Gastrocnemius medialis (tissue), 4 donors: ENCODE data around the gene AGRN.

Source experiments
- CTCF ChIP-seq, 5 experiments: fragments of 450-650 bp in 3 of 5; fragments of 200-600 bp in 2 of 5; sonication (generic) in 2 of 5; IDR thresholded peaks in 4 of 5; conservative IDR thresholded peaks in 1 of 5; 1 replicate in 4 of 5; 2 replicates in 1 of 5; pipeline ENCODE4 v1.5.1; 2016 to 2019; ENCODE audit warnings: antibody characterized with exemption in 5 of 5, mild to moderate bottlenecking in 3 of 5, moderate library complexity in 3 of 5
- POLR2A ChIP-seq, 2 donors: fragments of 450-650 bp; IDR thresholded peaks; one replicate each; pipeline ENCODE4 v1.6.1; 2017; ENCODE audit warnings: antibody characterized with exemption in 2 of 2, mild to moderate bottlenecking in 2 of 2, moderate library complexity in 2 of 2

DNA sequence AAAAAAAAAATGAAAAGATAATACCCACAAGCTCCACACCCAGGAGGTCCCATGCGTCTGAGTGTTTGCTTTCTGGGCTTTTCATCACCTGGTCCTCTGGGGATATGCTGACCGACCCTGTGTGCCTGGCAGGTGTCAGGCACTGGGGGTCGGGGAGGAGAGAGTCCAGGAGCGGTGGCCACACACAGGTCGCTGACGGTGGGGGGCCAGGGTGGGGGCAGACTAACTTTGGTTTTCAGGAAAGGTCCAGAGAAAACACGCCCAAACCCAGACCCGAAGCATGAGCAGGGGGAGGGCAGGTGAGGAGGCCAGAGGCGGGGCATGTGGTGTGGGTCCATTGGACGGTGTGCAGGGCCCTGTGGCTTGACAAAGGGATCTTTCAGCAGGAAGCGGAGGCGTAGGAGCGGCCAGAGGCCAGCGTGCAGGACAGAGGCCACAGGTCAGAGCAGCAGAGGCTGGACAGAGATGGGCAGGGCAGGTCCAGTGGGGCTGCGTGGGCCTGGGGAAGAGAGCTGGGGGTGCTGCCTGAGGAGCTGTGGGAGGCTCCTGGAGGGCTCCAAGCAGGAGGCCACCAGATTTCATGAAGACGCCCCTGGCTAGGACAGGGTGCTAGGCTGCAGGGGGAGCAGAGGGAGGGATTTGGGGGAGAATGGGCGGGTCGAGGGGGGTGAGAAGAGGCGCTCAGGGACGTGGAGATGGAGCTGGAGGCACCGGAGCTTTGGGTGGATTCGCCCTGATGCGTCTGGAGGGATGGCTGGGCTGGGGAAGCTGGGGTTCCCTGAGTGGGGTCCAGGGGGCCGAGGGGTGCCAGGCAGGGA is 38.4 kb downstream of the AGRN start:
- TF ChIP-seq CTCF (IDR thresholded peaks at IDR 0.05 in 4 of 5, conservative IDR thresholded peaks at IDR 0.05 in 1 of 5) (no peak), POLR2A (IDR thresholded peaks at IDR 0.05) (no peak)
